T-helper 2 cell treated with Interferon-gamma antibody and Interleukin-4, amounts not matched to agents 5 μg/mL and 100 μg/mL, for 36 hours (primary cell): ENCODE data around the gene ANKLE2.

ENCODE experiments used
- DNase-seq: peaks from one replicate; pipeline ENCODE4 v3.0.0; 2021; ENCODE audit warnings: low spot score
- H3K27ac Mint-ChIP-seq: one replicate; pipeline ENCODE4 v1.8.0; 2021; ENCODE audit warnings: mild to moderate bottlenecking, mixed read lengths
- H3K27me3 Mint-ChIP-seq: one replicate; pipeline ENCODE4 v1.8.0; 2021; ENCODE audit warnings: low read depth, mixed read lengths
- H3K36me3 Mint-ChIP-seq: one replicate; pipeline ENCODE4 v1.8.0; 2021; ENCODE audit warnings: low read depth, mixed read lengths
- H3K4me1 Mint-ChIP-seq: one replicate; pipeline ENCODE4 v1.8.0; 2021; ENCODE audit warnings: low read depth, mixed read lengths
- H3K4me3 Mint-ChIP-seq: one replicate; pipeline ENCODE4 v1.8.0; 2022; ENCODE audit warnings: mild to moderate bottlenecking, moderate library complexity, mixed read lengths
- H3K9me3 Mint-ChIP-seq: one replicate; pipeline ENCODE4 v1.8.0; 2021; ENCODE audit warnings: mixed read lengths

The ANKLE2 gene

DNA sequence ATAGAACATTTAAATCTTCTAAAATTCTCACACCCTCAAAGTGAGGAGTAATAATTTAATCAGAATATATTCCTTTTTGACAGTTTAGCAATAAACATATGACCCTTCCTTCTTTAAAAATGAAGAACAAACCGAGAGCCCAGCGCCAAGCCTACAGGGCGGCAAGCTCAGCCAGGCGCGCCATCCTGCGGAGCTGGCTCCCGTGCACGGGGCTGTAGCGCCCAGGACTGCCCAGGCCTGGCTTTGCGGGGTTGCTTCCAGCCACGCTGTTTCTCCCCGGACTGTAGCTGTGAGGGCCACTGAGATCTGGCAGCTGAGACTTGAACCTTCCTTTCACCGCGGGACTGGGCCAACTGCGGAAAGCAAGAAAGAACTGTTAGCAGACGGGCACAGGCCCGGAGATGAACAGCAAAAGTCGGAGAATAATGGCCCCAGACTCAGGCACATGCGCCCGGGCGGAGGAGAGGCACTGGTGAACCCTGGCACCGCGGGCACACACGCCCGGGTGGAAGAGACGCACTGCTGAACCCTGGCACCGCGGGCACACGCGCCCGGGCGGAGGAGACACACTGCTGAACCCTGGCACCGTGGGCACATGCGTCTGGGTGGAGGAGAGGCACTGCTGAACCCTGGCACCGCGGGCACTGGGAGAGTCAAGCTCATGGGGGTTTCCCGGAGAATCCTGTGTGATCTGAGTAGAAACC, 34.4 kb downstream of the ANKLE2 start:
- H3K27me3 Mint-ChIP-seq, result no peaks in the 10 kb centered on the region
- no peak for DNase-seq
- no peak overlapping the region for H3K27ac Mint-ChIP-seq
- peaks cover 1% of the 10 kb centered on the region for H3K4me1 Mint-ChIP-seq
- H3K4me3 Mint-ChIP-seq, result no peak overlapping the region
- H3K36me3 Mint-ChIP-seq, result peaks cover 73% of the 10 kb centered on the region
- no peaks in the 10 kb centered on the region for H3K9me3 Mint-ChIP-seq

DNA sequence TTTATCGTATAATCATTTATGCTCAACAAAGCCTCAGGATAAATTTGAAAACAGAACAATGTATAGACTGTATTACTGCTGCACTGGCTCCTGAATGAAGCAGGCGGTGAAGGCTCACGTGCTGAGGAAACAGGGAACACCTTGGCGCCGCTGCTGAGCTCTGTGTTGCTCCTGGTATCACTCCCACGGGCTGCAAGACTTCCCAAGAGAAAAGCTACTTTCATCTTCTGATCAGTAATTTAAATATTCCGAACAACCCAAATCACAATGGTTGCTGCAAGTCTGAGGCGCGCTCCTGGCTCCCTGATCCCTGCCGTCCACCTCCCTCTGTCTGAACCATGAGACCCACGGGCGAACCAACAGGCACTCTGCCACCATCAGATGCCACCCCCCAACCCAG, 35.2 kb downstream of the ANKLE2 start:
- no peak overlapping the region for H3K27ac Mint-ChIP-seq
- H3K9me3 Mint-ChIP-seq, result no peaks in the 10 kb centered on the region
- peaks cover 1% of the 10 kb centered on the region for H3K4me1 Mint-ChIP-seq
- no peaks in the 10 kb centered on the region for H3K27me3 Mint-ChIP-seq
- H3K36me3 Mint-ChIP-seq, result peaks cover 69% of the 10 kb centered on the region
- DNase-seq, result no peak
- no peak overlapping the region for H3K4me3 Mint-ChIP-seq

DNA sequence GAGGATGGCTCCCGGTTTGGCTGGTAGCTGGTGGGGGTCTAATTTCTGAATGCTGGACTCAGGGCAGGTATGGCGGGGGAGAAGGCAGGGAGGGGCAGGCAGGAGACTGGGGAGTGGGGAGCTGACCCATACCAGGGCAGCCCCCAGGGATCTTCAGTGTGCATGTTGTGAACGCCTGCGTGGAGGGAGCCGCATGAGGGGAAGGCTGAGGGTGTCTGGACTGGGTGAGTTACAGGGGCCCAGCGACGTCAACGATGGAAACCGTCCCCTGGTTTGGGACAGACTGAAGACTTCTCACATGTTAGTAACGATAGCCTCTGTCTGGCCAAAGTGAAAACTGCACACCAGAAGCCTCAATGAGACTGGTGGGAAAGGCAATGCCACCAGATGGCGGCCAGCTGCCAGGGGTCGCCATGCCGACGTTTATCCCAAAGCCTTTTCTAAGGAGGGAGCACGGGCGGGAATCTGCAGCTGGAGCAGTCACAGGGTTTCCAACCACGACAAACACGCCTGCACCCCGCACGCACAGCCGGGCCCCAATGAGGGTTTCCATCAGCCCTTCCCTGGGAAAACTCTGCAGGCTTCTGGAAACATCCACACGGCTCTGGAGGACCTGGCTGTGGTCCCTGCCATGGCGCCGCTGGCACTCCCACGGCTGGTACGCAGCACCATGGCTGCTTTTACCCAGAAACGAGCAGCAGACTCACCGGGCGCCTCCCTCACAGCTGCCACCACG, 37.0 kb downstream of the ANKLE2 start:
- no peaks in the 10 kb centered on the region for H3K4me1 Mint-ChIP-seq
- no peak overlapping the region for H3K27ac Mint-ChIP-seq
- no peaks in the 10 kb centered on the region for H3K9me3 Mint-ChIP-seq
- no peak overlapping the region for H3K4me3 Mint-ChIP-seq
- DNase-seq, result no peak
- H3K36me3 Mint-ChIP-seq, result peaks cover 64% of the 10 kb centered on the region
- H3K27me3 Mint-ChIP-seq, result no peaks in the 10 kb centered on the region

DNA sequence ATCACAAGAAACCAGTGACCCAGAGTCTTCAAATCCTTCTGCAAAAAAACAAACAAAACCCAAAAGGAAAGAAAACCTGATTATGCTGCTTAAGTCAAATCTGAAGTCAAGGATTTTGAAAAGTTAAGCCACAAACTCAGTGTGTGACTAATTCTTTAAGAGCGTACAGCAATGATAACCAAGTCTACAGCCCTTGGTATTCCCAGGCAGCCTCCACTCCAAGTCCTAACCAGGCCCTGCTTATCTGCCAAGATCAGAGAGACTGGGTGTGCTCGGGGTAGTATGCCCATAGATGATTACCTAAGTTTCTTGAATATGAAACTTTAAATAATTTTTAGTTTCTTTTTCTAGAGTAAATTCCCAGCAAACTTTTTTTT, 37.9 kb downstream of the ANKLE2 start:
- DNase-seq, result no peak

DNA sequence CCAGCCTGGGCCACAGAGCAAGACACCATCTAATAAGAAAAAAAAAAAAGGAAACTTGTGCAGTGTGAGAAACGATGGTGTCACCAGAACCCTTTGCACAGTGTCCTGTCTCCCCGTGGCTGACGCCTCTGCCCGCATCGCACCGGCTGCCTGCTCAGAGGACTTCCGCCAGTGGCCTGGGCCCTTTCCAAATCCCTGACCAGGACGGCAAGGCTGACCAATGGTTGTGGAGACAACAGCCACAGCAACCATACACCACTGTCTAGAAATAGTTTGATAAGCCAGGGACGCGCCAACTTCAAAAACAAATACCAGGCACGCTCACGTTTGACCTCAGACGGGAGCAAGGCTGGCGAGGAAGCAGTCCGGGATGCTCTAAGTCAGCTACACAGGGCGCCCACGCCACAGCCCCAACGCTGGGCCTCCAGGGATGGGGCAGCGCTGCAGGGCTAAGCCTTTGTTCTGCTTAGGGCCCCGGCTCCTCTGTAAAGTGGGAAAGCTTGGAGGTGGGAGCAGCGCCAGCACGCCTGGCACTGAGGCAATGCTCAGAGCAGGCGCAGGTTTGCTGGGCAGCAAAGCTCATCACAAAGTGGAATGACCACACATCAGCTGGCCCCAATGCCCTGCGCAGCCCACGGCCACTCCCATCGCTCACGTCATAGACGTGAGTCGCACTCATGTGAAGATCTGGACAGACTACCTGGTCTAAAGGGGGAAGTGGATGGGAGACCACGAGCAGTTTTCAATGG, 38.4 kb downstream of the ANKLE2 start:
- H3K27ac Mint-ChIP-seq, result no peak overlapping the region
- H3K27me3 Mint-ChIP-seq, result no peaks in the 10 kb centered on the region
- H3K36me3 Mint-ChIP-seq, result peaks cover 64% of the 10 kb centered on the region
- H3K9me3 Mint-ChIP-seq, result no peaks in the 10 kb centered on the region
- no peaks in the 10 kb centered on the region for H3K4me1 Mint-ChIP-seq
- no peak for DNase-seq
- no peak overlapping the region for H3K4me3 Mint-ChIP-seq

More for the DNA sequence above, 37.9 kb downstream of the ANKLE2 start:
- Mint-ChIP-seq H3K4me1 (no peaks in the 10 kb centered on the region), H3K36me3 (peaks cover 67% of the 10 kb centered on the region), H3K27ac (no peak overlapping the region), H3K27me3 (no peaks in the 10 kb centered on the region), H3K9me3 (no peaks in the 10 kb centered on the region), H3K4me3 (no peak overlapping the region)

DNA sequence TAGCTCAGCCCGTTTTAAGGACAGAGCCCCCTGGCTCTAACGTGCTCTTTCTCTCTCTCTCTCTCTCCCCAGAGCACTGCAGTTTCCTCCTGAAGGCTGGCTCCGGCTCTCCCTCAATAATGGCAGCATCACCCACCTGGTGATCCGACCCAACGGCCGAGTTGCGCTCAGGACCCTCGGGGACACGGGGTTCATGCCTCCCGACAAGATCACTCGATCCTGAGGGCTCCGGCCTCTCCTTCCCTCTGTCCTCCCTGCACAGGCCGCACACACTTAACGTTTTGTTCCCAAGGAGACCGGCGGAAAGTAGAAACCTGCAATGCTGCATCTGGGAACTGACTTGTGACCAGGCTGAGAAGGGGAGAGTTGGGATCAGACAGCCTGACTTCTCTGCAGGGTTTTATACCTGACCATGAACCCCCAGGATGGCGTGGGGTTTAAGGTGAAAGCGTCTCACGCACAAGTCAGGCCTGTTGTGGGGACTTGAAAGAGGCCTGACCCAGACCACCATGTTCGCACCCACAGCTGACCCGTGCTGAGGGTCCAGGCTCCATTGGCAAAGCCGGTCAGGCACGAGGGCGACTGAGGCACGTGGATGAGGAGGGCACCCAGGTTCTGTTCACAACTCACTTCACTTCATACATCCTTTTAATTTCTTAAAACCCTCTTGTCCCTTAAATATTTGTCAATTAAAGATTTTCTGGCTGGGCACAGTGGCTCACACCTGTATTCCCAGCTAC, 40.9 kb downstream of the ANKLE2 start:
- Mint-ChIP-seq H3K4me1 (no peaks in the 10 kb centered on the region), H3K27me3 (no peaks in the 10 kb centered on the region), H3K27ac (no peak overlapping the region), H3K9me3 (no peaks in the 10 kb centered on the region), H3K36me3 (peaks cover 55% of the 10 kb centered on the region), H3K4me3 (no peak overlapping the region)
- DNase-seq, result no peak

DNA sequence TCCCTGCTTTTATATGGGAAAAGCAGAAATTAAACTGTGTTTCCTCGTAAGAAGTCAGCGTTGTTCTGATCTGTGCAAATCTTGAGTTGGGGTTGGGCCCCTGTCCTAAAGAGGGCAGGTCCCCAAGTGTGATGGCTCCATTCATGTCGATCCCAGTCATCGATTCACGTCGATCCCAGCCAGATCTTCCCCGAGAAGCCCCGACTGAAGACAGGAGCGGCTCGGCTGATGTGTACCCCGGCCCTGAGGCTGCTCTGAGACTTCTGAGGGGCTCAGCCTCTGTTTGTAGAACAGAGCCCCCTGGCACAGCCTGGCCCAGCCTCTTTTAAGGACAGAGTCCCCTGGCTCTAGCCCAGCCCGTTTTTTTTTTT, 41.7 kb downstream of the ANKLE2 start:
- Mint-ChIP-seq H3K9me3 (no peaks in the 10 kb centered on the region), H3K4me1 (no peaks in the 10 kb centered on the region), H3K27me3 (no peaks in the 10 kb centered on the region), H3K4me3 (no peak overlapping the region), H3K27ac (no peak overlapping the region), H3K36me3 (peaks cover 47% of the 10 kb centered on the region)
- no peak for DNase-seq

DNA sequence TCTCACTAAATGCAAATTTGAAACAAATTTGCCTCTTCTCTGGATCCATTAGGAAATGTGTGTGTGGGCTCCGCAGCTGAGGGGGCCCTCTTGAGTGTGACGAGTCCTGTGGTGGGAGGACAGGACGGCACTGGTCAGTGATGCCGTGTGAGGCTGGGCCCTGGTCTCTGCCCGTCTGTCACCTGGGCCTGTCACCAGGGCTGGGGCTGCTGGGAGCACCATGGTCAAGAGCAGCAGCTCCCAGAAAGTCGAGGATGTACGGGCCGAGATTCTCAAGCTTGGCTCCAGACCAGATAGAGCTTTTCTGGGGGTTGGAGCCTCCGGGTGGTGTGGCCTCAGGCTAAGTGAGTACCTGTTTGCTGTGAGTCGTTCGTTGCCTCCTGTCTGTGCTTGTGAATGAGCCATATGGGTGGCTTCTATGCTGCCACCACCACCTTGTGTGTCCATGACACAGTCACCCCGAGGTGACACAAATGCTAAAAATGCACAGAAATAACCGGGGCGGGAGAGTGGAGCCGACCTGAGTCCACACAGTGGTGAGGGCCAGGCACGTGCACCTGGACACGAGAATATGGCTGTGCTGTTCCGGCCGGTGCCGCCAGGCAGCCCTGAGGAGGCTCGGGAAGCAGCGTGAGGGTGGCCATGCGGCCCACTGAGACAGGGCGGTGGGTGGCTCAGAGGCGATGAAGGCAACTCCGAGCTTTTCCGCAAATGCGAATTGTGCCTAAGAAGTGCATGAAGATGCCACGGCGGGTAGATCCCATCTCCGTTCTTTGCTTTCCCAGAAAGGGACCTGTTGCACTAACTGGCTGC, 42.3 kb downstream of the ANKLE2 start:
- Mint-ChIP-seq H3K4me1 (peaks cover 3% of the 10 kb centered on the region), H3K4me3 (no peak overlapping the region), H3K36me3 (peaks cover 49% of the 10 kb centered on the region), H3K9me3 (no peaks in the 10 kb centered on the region), H3K27me3 (no peaks in the 10 kb centered on the region), H3K27ac (no peak overlapping the region)
- DNase-seq, result no peak

DNA sequence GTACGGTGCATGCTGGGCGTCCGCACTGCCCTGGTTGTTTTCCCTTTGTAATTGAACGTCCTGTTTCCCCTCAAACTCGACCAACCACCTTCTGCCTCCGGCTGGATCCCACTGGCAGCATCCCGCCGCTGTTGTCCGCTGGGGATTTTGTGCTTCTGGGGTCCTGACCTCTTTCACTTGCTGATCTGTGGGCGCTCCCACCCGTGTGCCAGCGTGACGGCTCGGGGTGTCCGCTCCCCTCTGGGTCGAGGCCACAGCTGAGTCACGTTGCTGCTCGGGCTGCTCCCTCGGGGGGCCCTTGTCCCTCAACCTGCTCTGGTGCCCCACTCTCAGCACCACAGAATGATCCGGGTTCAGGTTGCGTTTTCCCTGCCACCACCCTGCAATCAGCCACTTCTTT, 43.0 kb downstream of the ANKLE2 start:
- no peak for DNase-seq
- Mint-ChIP-seq H3K27me3 (no peaks in the 10 kb centered on the region), H3K4me3 (no peak overlapping the region), H3K36me3 (peaks cover 45% of the 10 kb centered on the region), H3K4me1 (peaks cover 3% of the 10 kb centered on the region), H3K9me3 (no peaks in the 10 kb centered on the region), H3K27ac (no peak overlapping the region)

DNA sequence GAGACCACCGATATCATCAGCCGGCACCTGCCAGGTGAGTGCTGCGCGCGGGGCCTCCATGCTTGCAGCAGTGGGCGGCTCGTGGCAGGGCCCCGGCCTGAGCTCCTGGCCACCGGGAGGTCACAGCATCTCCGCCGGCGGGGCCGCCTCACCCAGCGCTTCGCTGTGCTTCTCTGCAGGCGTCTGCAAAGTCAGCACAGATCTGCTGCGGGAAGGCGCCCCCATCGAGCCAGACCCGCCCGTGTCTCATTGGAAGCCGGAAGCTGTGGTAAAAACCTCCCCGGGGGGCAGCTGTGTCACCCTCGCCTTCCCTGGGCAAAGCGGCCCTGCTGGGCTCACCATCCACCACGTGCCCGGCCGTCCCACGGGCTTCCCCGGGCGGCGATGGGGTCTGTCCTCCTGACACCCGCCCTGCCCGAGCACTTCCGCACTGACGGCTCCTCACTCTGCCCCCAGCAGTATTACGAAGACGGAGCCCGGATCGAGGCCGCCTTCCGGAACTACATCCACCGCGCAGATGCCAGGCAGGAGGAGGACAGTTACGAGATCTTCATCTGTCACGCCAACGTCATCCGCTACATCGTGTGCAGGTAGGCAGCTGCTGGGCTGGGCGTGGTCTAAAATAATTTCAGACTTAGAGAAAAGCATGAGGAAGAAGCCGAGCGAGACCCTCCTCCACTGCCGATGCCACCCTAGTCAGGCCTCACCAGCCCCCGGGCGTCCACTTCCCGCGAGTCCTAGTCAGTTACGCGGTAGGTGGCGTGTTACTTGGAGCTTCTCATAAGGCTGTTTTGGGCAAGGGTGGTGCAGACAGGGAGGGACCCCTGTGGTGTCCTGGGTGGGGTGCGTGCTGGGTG, 43.9 kb downstream of the ANKLE2 start:
- H3K4me3 Mint-ChIP-seq, result no peak overlapping the region
- DNase-seq, result no peak
- no peaks in the 10 kb centered on the region for H3K27me3 Mint-ChIP-seq
- peaks cover 41% of the 10 kb centered on the region for H3K36me3 Mint-ChIP-seq
- peaks cover 10% of the 10 kb centered on the region for H3K4me1 Mint-ChIP-seq
- no peak overlapping the region for H3K27ac Mint-ChIP-seq
- no peaks in the 10 kb centered on the region for H3K9me3 Mint-ChIP-seq

DNA sequence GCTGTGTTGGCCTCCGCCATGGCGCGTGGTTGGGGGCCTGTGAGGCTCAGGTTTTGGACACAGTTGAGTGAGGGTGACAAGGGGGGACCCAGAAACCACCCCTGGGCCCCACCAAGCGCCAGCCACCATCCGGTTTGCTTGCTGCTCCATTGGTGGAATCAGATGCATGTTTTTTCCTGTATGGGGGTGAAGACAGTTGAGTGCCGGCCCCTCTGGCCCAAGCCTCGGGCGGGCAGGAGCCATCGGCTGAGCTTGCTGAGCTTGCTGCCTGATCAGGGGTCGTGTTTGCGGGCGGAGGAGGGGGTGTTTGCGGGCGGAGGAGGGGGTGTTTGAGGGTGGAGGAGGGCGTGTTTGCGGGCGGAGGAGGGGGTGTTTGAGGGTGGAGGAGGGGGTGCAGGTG, 44.6 kb downstream of the ANKLE2 start:
- no peak overlapping the region for H3K4me3 Mint-ChIP-seq
- H3K9me3 Mint-ChIP-seq, result no peaks in the 10 kb centered on the region
- peaks cover 38% of the 10 kb centered on the region for H3K36me3 Mint-ChIP-seq
- DNase-seq, result no peak
- no peaks in the 10 kb centered on the region for H3K27me3 Mint-ChIP-seq
- H3K4me1 Mint-ChIP-seq, result peaks cover 13% of the 10 kb centered on the region
- no peak overlapping the region for H3K27ac Mint-ChIP-seq

DNA sequence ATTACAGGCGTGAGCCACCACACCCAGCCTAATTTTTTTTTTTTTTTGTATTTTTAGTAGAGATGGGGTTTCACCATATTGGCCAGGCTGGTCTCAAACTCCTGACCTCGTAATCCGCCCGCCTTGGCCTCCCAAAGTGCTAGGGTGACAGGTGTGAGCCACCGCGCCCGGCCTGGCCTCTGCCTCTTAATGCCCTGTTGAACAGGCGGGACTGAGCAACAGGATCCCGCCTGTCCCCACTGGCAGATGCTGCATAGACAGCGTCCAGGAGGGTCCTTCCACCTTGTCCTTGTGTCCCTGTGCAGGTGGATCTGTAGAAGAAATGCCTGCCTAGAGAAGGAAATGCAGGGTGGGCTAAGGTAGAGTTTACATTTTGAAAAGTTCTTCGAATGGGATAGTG, 45.3 kb downstream of the ANKLE2 start:
- Mint-ChIP-seq H3K4me3 (no peak overlapping the region), H3K36me3 (peaks cover 36% of the 10 kb centered on the region), H3K27me3 (no peaks in the 10 kb centered on the region)

More for the DNA sequence above, 45.3 kb downstream of the ANKLE2 start:
- no peaks in the 10 kb centered on the region for H3K9me3 Mint-ChIP-seq
- no peak overlapping the region for H3K27ac Mint-ChIP-seq
- DNase-seq, result no peak
- peaks cover 13% of the 10 kb centered on the region for H3K4me1 Mint-ChIP-seq
